Activated naive CD8-positive, alpha-beta T cell (primary cell): ENCODE data around the gene CDH4.

Source experiments
- H3K27ac Mint-ChIP-seq: one replicate; pipeline ENCODE4 v1.8.0; 2021; ENCODE audit warnings: mixed read lengths
- H3K27me3 Mint-ChIP-seq: one replicate; pipeline ENCODE4 v1.8.0; 2021; ENCODE audit warnings: mixed read lengths
- H3K36me3 Mint-ChIP-seq: one replicate; pipeline ENCODE4 v1.8.0; 2021; ENCODE audit warnings: mixed read lengths
- H3K4me1 Mint-ChIP-seq: one replicate; pipeline ENCODE4 v1.8.0; 2021; ENCODE audit warnings: low read depth, mixed read lengths
- H3K4me3 Mint-ChIP-seq: one replicate; pipeline ENCODE4 v1.8.0; 2021; ENCODE audit warnings: mild to moderate bottlenecking, mixed read lengths
- H3K9me3 Mint-ChIP-seq: one replicate; pipeline ENCODE4 v1.8.0; 2021; ENCODE audit warnings: low read depth, mixed read lengths

CDH4 gene

GRCh38 chr20:61905781-61906523, 653.9 kb downstream of the CDH4 start:
- Mint-ChIP-seq H3K27ac (no peak overlapping the region), H3K9me3 (no peaks in the 10 kb centered on the region), H3K36me3 (peaks cover 3% of the 10 kb centered on the region), H3K27me3 (no peaks in the 10 kb centered on the region), H3K4me1 (no peaks in the 10 kb centered on the region), H3K4me3 (no peak overlapping the region)

GRCh38 chr20:61907081-61907891, 655.2 kb downstream of the CDH4 start:
- Mint-ChIP-seq H3K27me3 (no peaks in the 10 kb centered on the region), H3K36me3 (peaks cover 4% of the 10 kb centered on the region), H3K4me3 (no peak overlapping the region), H3K27ac (no peak overlapping the region), H3K9me3 (no peaks in the 10 kb centered on the region), H3K4me1 (no peaks in the 10 kb centered on the region)

- peaks cover 4% of the 10 kb centered on the region for H3K36me3 Mint-ChIP-seq
- no peak overlapping the region for H3K27ac Mint-ChIP-seq
- no peaks in the 10 kb centered on the region for H3K9me3 Mint-ChIP-seq
- H3K4me1 Mint-ChIP-seq = no peaks in the 10 kb centered on the region
- no peak overlapping the region for H3K4me3 Mint-ChIP-seq
- H3K27me3 Mint-ChIP-seq = no peaks in the 10 kb centered on the region
Observed at GRCh38 chr20:61908057-61909026, 656.3 kb downstream of the CDH4 start.

- Mint-ChIP-seq H3K27me3 (no peaks in the 10 kb centered on the region), H3K4me3 (no peak overlapping the region), H3K9me3 (no peaks in the 10 kb centered on the region), H3K36me3 (peaks cover 4% of the 10 kb centered on the region), H3K4me1 (no peaks in the 10 kb centered on the region), H3K27ac (no peak overlapping the region)
Observed at GRCh38 chr20:61909028-61909427, 657.0 kb downstream of the CDH4 start.

GRCh38 chr20:61909821-61910220, 657.8 kb downstream of the CDH4 start:
- Mint-ChIP-seq H3K4me1 (no peaks in the 10 kb centered on the region), H3K9me3 (no peaks in the 10 kb centered on the region), H3K4me3 (no peak overlapping the region), H3K27me3 (no peaks in the 10 kb centered on the region), H3K36me3 (peaks cover 4% of the 10 kb centered on the region), H3K27ac (no peak overlapping the region)

GRCh38 chr20:61911824-61912223, 659.8 kb downstream of the CDH4 start:
- Mint-ChIP-seq H3K9me3 (no peaks in the 10 kb centered on the region), H3K4me3 (no peak overlapping the region), H3K27ac (no peak overlapping the region), H3K4me1 (no peaks in the 10 kb centered on the region), H3K36me3 (peaks cover 4% of the 10 kb centered on the region), H3K27me3 (no peaks in the 10 kb centered on the region)

GRCh38 chr20:61912665-61913422, 660.8 kb downstream of the CDH4 start:
- no peak overlapping the region for H3K27ac Mint-ChIP-seq
- H3K9me3 Mint-ChIP-seq = no peaks in the 10 kb centered on the region
- H3K4me3 Mint-ChIP-seq = no peak overlapping the region

GRCh38 chr20:61913423-61914225, 661.6 kb downstream of the CDH4 start:
- Mint-ChIP-seq H3K36me3 (peaks cover 4% of the 10 kb centered on the region), H3K9me3 (no peaks in the 10 kb centered on the region), H3K27ac (no peak overlapping the region), H3K4me3 (no peak overlapping the region), H3K4me1 (no peaks in the 10 kb centered on the region), H3K27me3 (no peaks in the 10 kb centered on the region)

More at GRCh38 chr20:61912665-61913422, 660.8 kb downstream of the CDH4 start:
- Mint-ChIP-seq H3K4me1 (no peaks in the 10 kb centered on the region), H3K27me3 (no peaks in the 10 kb centered on the region), H3K36me3 (peaks cover 4% of the 10 kb centered on the region)

- H3K4me1 Mint-ChIP-seq = no peaks in the 10 kb centered on the region
- no peak overlapping the region for H3K27ac Mint-ChIP-seq
- no peaks in the 10 kb centered on the region for H3K27me3 Mint-ChIP-seq
Observed at GRCh38 chr20:61915101-61915500, 663.0 kb downstream of the CDH4 start.

GRCh38 chr20:61916318-61916891, 664.3 kb downstream of the CDH4 start:
- Mint-ChIP-seq H3K27ac (no peak overlapping the region), H3K4me3 (no peak overlapping the region), H3K9me3 (no peaks in the 10 kb centered on the region), H3K4me1 (no peaks in the 10 kb centered on the region), H3K36me3 (no peaks in the 10 kb centered on the region), H3K27me3 (no peaks in the 10 kb centered on the region)

More at GRCh38 chr20:61915101-61915500, 663.0 kb downstream of the CDH4 start:
- H3K9me3 Mint-ChIP-seq = no peaks in the 10 kb centered on the region
- H3K36me3 Mint-ChIP-seq = peaks cover 4% of the 10 kb centered on the region
- H3K4me3 Mint-ChIP-seq = no peak overlapping the region

GRCh38 chr20:61917474-61918145, 665.5 kb downstream of the CDH4 start:
- Mint-ChIP-seq H3K4me1 (no peaks in the 10 kb centered on the region), H3K27me3 (no peaks in the 10 kb centered on the region), H3K36me3 (no peaks in the 10 kb centered on the region), H3K9me3 (no peaks in the 10 kb centered on the region), H3K4me3 (no peak overlapping the region), H3K27ac (no peak overlapping the region)

- H3K9me3 Mint-ChIP-seq = no peaks in the 10 kb centered on the region
- H3K4me1 Mint-ChIP-seq = no peaks in the 10 kb centered on the region
- H3K4me3 Mint-ChIP-seq = no peak overlapping the region
- H3K27me3 Mint-ChIP-seq = no peaks in the 10 kb centered on the region
- no peaks in the 10 kb centered on the region for H3K36me3 Mint-ChIP-seq
- H3K27ac Mint-ChIP-seq = no peak overlapping the region
Observed at GRCh38 chr20:61918548-61918947, 666.5 kb downstream of the CDH4 start.

GRCh38 chr20:61919239-61919638, 667.2 kb downstream of the CDH4 start:
- H3K36me3 Mint-ChIP-seq = no peaks in the 10 kb centered on the region
- no peak overlapping the region for H3K4me3 Mint-ChIP-seq
- no peaks in the 10 kb centered on the region for H3K27me3 Mint-ChIP-seq
- no peak overlapping the region for H3K27ac Mint-ChIP-seq
- no peaks in the 10 kb centered on the region for H3K9me3 Mint-ChIP-seq
- H3K4me1 Mint-ChIP-seq = no peaks in the 10 kb centered on the region
